Thyroid gland (tissue), 4 donors: ENCODE measurements around the gene EFCAB6. TPM values are rescaled to one million over a fixed set of nuclear protein-coding genes. Genes with fewer than 3 reads are reported as not detected.
A peak's percentile ranks its signal among the peaks of the same experiment; 100 is the strongest.

Experiments used
- DNase-seq, 2 donors: peaks; one replicate each; pipeline ENCODE4 v3.0.0-alpha.2; 2019
- H3K27ac ChIP-seq, 3 donors: fragments of 200-600 bp; sonication (generic); 1 replicate in 2 of 3; 2 replicates in 1 of 3; pipeline ENCODE4 v1.5.1; 2016 to 2019; ENCODE audit warnings: mild to moderate bottlenecking in 1 of 3, moderate library complexity in 1 of 3
- H3K27me3 ChIP-seq: fragments of 200-600 bp; sonication (generic); one replicate; pipeline ENCODE4 v1.5.1; 2019
- H3K36me3 ChIP-seq, 2 donors: fragments of 200-600 bp; sonication (generic); one replicate each; pipeline ENCODE4 v1.5.1; 2016 to 2019
- H3K4me1 ChIP-seq, 2 donors: fragments of 200-600 bp; sonication (generic); one replicate each; pipeline ENCODE4 v1.5.1; 2017 to 2019
- H3K4me3 ChIP-seq, 3 donors: fragments of 200-600 bp; sonication (generic); replicated peaks in 1 of 3; 1 replicate in 2 of 3; 2 replicates in 1 of 3; pipeline ENCODE4 v1.5.1; 2016; ENCODE audit warnings: mild to moderate bottlenecking in 1 of 3
- H3K9me3 ChIP-seq: fragments of 200-600 bp; sonication (generic); one replicate; pipeline ENCODE4 v1.5.1; 2017
- CTCF ChIP-seq, 6 experiments: fragments of 200-600 bp in 3 of 6; fragments of 450-650 bp in 3 of 6; sonication (generic) in 3 of 6; IDR thresholded peaks; one replicate each; pipeline ENCODE4 v1.5.1; 2016 to 2019; ENCODE audit warnings: antibody characterized with exemption in 6 of 6, mild to moderate bottlenecking in 2 of 6, inconsistent platforms in 1 of 6, moderate library complexity in 1 of 6
- POLR2A ChIP-seq, 2 donors: fragments of 450-650 bp; IDR thresholded peaks; one replicate each; pipeline ENCODE4 v1.6.1; 2017; ENCODE audit warnings: antibody characterized with exemption in 2 of 2, mild to moderate bottlenecking in 2 of 2, moderate library complexity in 1 of 2
- WGBS, 2 donors: methylation state at CpG; one replicate each; pipeline ENCODE4 v1.1.5; 2017; 5-methylcytosine and 5-hydroxymethylcytosine counted together
- intact Hi-C: fragments of 100-400 bp; cut with DNase I; formaldehyde crosslinking; loops from one replicate; pipeline ENCODE4 v1.15.1; 2023
- total RNA-seq, 4 donors: library from RNA; depleted of rRNA; stranded (reverse); fragments of >200 nt; gene quantifications; one replicate each; pipeline ENCODE4 v1.2.3, GENCODE V29; 2016

The EFCAB6 gene
- total RNA-seq, 4 donors from 2014 or later, result 10.9 to 26.1 (median 14.1) TPM

GRCh38 chr22:43851058-43851978 lies 39.2 kb upstream of the EFCAB6 start:
- Histone ChIP-seq H3K9me3 (no peaks in the 10 kb centered on the region), H3K4me3 (no peak overlapping the region), H3K36me3 (no peaks in the 10 kb centered on the region), H3K27ac (no peak overlapping the region), H3K4me1 (no peaks in the 10 kb centered on the region), H3K27me3 (no peaks in the 10 kb centered on the region)
- 66 to 72% methylated on average over 13 of the region's 13 CpGs for WGBS, 2 donors
- DNase-seq, result no peak
- intact Hi-C loops, result no loop called here
- TF ChIP-seq POLR2A (IDR thresholded peaks at IDR 0.05), result no peak
- no peak for TF ChIP-seq CTCF (IDR thresholded peaks at IDR 0.05)

- TF ChIP-seq CTCF (IDR thresholded peaks at IDR 0.05), result no peak
- TF ChIP-seq POLR2A (IDR thresholded peaks at IDR 0.05), result no peak
- H3K4me3 ChIP-seq, result no peak overlapping the region
- DNase-seq, result no peak
- no peak overlapping the region for H3K27ac ChIP-seq
- intact Hi-C loops, result no loop called here
- no peaks in the 10 kb centered on the region for H3K4me1 ChIP-seq
- WGBS, 2 donors, result 70 to 79% methylated on average over 12 of the region's 12 CpGs
- no peaks in the 10 kb centered on the region for H3K36me3 ChIP-seq
- no peaks in the 10 kb centered on the region for H3K9me3 ChIP-seq
- H3K27me3 ChIP-seq, result no peaks in the 10 kb centered on the region
Measured at GRCh38 chr22:43850529-43850928, 38.4 kb upstream of the EFCAB6 start.

GRCh38 chr22:43849731-43850130 lies 37.6 kb upstream of the EFCAB6 start:
- no peaks in the 10 kb centered on the region for H3K36me3 ChIP-seq
- WGBS, 2 donors, result 84 to 86% methylated on average over 13 of the region's 13 CpGs
- H3K27me3 ChIP-seq, result no peaks in the 10 kb centered on the region
- intact Hi-C loops, result no loop called here
- TF ChIP-seq CTCF (IDR thresholded peaks at IDR 0.05) (no peak), POLR2A (IDR thresholded peaks at IDR 0.05) (no peak)
- H3K4me3 ChIP-seq, result no peak overlapping the region
- H3K4me1 ChIP-seq, result no peaks in the 10 kb centered on the region
- H3K27ac ChIP-seq, result no peak overlapping the region
- no peak for DNase-seq
- H3K9me3 ChIP-seq, result no peaks in the 10 kb centered on the region

GRCh38 chr22:43848366-43849171 lies 36.5 kb upstream of the EFCAB6 start:
- intact Hi-C loops, result no loop called here
- H3K27me3 ChIP-seq, result no peaks in the 10 kb centered on the region
- WGBS, 2 donors, result 46% methylated on average over 8 to 12 of the region's 16 CpGs
- H3K27ac ChIP-seq, result no peak overlapping the region
- H3K36me3 ChIP-seq, result no peaks in the 10 kb centered on the region
- no peaks in the 10 kb centered on the region for H3K9me3 ChIP-seq
- no peaks in the 10 kb centered on the region for H3K4me1 ChIP-seq
- no peak overlapping the region for H3K4me3 ChIP-seq
- no peak for TF ChIP-seq POLR2A (IDR thresholded peaks at IDR 0.05)
- TF ChIP-seq CTCF (IDR thresholded peaks at IDR 0.05), result peak in 1 of 6 experiments; percentile 42
- DNase-seq, result peak; percentile 12 to 19
